K562 (cell line): ENCODE results near the gene SRSF6. TPM values are rescaled to one million over a fixed set of nuclear protein-coding genes. Genes with fewer than 3 reads are reported as not detected.
A peak's percentile ranks its signal among the peaks of the same experiment; 100 is the strongest.

Source experiments
- BHLHE40 ChIP-seq: IDR thresholded peaks from 2 replicates; pipeline ENCODE4 v1.6.1; 2011; ENCODE audit warnings: low read length, improper control_type of control experiment
- BRCA1 ChIP-seq, 2 experiments: fragments of 450-650 bp in 1 of 2; sonication (generic) in 1 of 2; formaldehyde crosslinking in 1 of 2; IDR thresholded peaks; 2 replicates each; pipeline versions ENCODE4 v1.5.0 to v1.6.1; 2017 to 2020; ENCODE audit warnings: mild to moderate bottlenecking in 1 of 2, missing genetic modification reagents in 1 of 2
- CHD2 ChIP-seq: IDR thresholded peaks from 2 replicates; pipeline ENCODE4 v1.6.1; 2011; ENCODE audit warnings: low read depth, low read length
- DACH1 ChIP-seq: fragments of 450-650 bp; IDR thresholded peaks from 2 replicates; pipeline ENCODE4 v1.6.1; 2018; ENCODE audit not compliant: partially characterized antibody
- ELF1 ChIP-seq: fragments of 200-800 bp; sonication (Bioruptor generic); IDR thresholded peaks from 2 replicates; pipeline ENCODE4 v1.6.1; 2016; ENCODE audit warnings: missing genetic modification characterization, missing compliant biosample characterization
- ERF ChIP-seq: fragments of 450-650 bp; formaldehyde crosslinking; IDR thresholded peaks from 2 replicates; pipeline ENCODE4 v1.4.0; 2020; ENCODE audit warnings: mild to moderate bottlenecking, mixed read lengths
- EWSR1 ChIP-seq: fragments of 450-650 bp; IDR thresholded peaks from 2 replicates; pipeline ENCODE4 v1.6.1; 2018; ENCODE audit warnings: borderline replicate concordance, mild to moderate bottlenecking, low read depth, moderate library complexity; ENCODE audit not compliant: partially characterized antibody
- FOXK2 ChIP-seq, 2 experiments: fragments of 450-650 bp; IDR thresholded peaks in 1 of 2; conservative IDR thresholded peaks in 1 of 2; 2 replicates each; pipeline ENCODE4 v1.6.1; 2016; ENCODE audit warnings: low read depth in 2 of 2, mild to moderate bottlenecking in 1 of 2
- HEY1 ChIP-seq: fragments of 250-450 bp; sonication (Bioruptor Pico); IDR thresholded peaks from 2 replicates; pipeline ENCODE4 v1.5.0; 2020; ENCODE audit warnings: mild to moderate bottlenecking, moderate library complexity, borderline replicate concordance
- HMGN3 ChIP-seq: IDR thresholded peaks from 2 replicates; pipeline ENCODE4 v1.6.1; 2011; ENCODE audit warnings: borderline replicate concordance, low read depth, mild to moderate bottlenecking, mixed read lengths, low read length; ENCODE audit not compliant: insufficient read length; ENCODE audit errors: extremely low read depth
- HNRNPLL ChIP-seq: fragments of 200-400 bp; formaldehyde crosslinking; IDR thresholded peaks from 2 replicates; pipeline ENCODE4 v1.6.1; 2017; ENCODE audit warnings: low read length, low read depth, mild to moderate bottlenecking; ENCODE audit not compliant: poor library complexity, severe bottlenecking
- OTX1 ChIP-seq: fragments of 450-650 bp; formaldehyde crosslinking; IDR thresholded peaks from 2 replicates; pipeline ENCODE4 v1.4.0; 2022; ENCODE audit warnings: mild to moderate bottlenecking
- POLR2AphosphoS5 ChIP-seq: IDR thresholded peaks from 2 replicates; pipeline ENCODE4 v1.6.1; 2011; ENCODE audit warnings: mild to moderate bottlenecking, low read depth, low read length, moderate library complexity; ENCODE audit not compliant: control insufficient read depth, insufficient read depth
- SRSF9 ChIP-seq: fragments of 200-400 bp; formaldehyde crosslinking; IDR thresholded peaks from 2 replicates; pipeline ENCODE4 v1.6.1; 2017; ENCODE audit warnings: low read depth, low read length, borderline replicate concordance
- ZNF311 ChIP-seq: fragments of 250-450 bp; sonication (Bioruptor Pico); IDR thresholded peaks from 2 replicates; pipeline ENCODE4 v1.4.0; 2020; ENCODE audit warnings: mild to moderate bottlenecking, moderate library complexity
- ZNF354B ChIP-seq: fragments of 250-450 bp; sonication (Bioruptor Pico); IDR thresholded peaks from 2 replicates; pipeline ENCODE4 v1.4.0; 2020
- ZNF699 ChIP-seq: fragments of 250-450 bp; sonication (Bioruptor Pico); IDR thresholded peaks from 2 replicates; pipeline ENCODE4 v1.8.0; 2021; ENCODE audit warnings: mild to moderate bottlenecking, moderate library complexity; ENCODE audit not compliant: insufficient replicate concordance
- ZNF766 ChIP-seq: fragments of 200-800 bp; sonication (Bioruptor generic); conservative IDR thresholded peaks from 2 replicates; pipeline ENCODE4 v1.6.1; 2016; ENCODE audit warnings: missing genetic modification characterization, missing compliant biosample characterization
- polyA plus RNA-seq, 8 experiments: library from polyadenylated mRNA; depleted of rRNA in 4 of 8; stranded (reverse) in 5 of 8; unstranded in 3 of 8; fragments of >200 nt; fragmentation: Nextera tagmentation in 2 of 8; fragmentation: Illumina TruSeq in 1 of 8; extraction: Ambion mirVana in 2 of 8; extraction: Trizol in 1 of 8; gene quantifications; 2 replicates each; pipeline versions ENCODE4 v1.2.1 to v1.2.3, GENCODE V29; 2011 to 2014; ENCODE audit warnings: inconsistent platforms in 1 of 8, missing spikeins in 1 of 8
- total RNA-seq, 7 experiments: library from RNA; depleted of rRNA in 6 of 7; stranded (reverse); fragments of >200 nt in 6 of 7; fragmentation: Illumina TruSeq in 2 of 7; extraction: Trizol in 2 of 7; gene quantifications; 2 replicates each; pipeline versions ENCODE4 v1.2.1 to v1.2.3, GENCODE V29; 2011 to 2021; ENCODE audit warnings: low replicate concordance in 1 of 7
- TF ChIP-seq, protein P1 (sequence below): fragments of 450-650 bp; IDR thresholded peaks from 2 replicates; pipeline ENCODE4 v1.7.1; 2018; ENCODE audit warnings: mild to moderate bottlenecking, low read depth; ENCODE audit not compliant: partially characterized antibody
- TF ChIP-seq, protein P2 (sequence below): sonication (generic); formaldehyde crosslinking; IDR thresholded peaks from 2 replicates; pipeline ENCODE4 v1.8.0; 2022; ENCODE audit warnings: missing genetic modification reagents, mild to moderate bottlenecking, moderate library complexity, borderline replicate concordance
- TF ChIP-seq, protein P3 (sequence below): sonication (generic); formaldehyde crosslinking; IDR thresholded peaks from 2 replicates; pipeline ENCODE4 v1.9.0; 2022; ENCODE audit warnings: mild to moderate bottlenecking, missing genetic modification reagents
- TF ChIP-seq, protein P4 (sequence below): fragments of 450-650 bp; IDR thresholded peaks from 2 replicates; pipeline ENCODE4 v1.6.1; 2016; ENCODE audit warnings: antibody characterized with exemption

SRSF6 gene
- total and polyA plus RNA-seq, 9 of the 15 experiments (the other 6 are each of a cell fraction or from before 2014, with no cell fraction given) = 52.4 to 165 (median 117) TPM

DNA sequence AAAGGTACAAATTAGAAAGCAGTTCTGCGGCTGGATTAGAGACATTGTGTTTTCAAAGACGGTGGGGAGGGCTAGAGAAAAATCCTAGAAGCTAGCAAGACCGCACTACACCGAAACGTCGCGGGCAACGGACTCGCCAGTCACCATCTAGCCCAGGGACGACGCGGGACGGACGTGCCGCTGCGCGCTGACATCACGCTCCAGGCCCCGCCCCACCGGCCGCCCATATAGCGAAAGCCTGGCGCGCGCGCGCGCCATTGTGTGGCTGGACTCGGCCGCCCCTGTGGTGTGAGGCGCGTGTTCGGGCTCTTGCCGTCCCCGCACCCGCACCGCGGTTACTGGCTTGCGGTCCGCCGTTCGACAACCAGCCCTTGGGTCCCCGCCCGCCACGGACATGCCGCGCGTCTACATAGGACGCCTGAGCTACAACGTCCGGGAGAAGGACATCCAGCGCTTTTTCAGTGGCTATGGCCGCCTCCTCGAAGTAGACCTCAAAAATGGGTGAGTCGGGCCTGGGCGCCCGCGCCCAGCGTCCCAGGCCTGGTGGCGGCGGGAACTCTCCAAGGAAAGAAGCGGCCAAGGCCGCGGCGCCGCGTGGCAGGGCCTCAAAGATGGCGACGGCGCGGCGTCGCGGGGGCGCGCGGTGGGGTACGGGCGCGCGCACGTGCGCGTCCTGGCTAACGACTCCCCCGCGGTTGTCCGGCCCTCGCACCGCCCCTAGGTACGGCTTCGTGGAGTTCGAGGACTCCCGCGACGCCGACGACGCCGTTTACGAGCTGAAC lies at the start of gene SRSF6 (continued):
- TF ChIP-seq, protein P1, sequence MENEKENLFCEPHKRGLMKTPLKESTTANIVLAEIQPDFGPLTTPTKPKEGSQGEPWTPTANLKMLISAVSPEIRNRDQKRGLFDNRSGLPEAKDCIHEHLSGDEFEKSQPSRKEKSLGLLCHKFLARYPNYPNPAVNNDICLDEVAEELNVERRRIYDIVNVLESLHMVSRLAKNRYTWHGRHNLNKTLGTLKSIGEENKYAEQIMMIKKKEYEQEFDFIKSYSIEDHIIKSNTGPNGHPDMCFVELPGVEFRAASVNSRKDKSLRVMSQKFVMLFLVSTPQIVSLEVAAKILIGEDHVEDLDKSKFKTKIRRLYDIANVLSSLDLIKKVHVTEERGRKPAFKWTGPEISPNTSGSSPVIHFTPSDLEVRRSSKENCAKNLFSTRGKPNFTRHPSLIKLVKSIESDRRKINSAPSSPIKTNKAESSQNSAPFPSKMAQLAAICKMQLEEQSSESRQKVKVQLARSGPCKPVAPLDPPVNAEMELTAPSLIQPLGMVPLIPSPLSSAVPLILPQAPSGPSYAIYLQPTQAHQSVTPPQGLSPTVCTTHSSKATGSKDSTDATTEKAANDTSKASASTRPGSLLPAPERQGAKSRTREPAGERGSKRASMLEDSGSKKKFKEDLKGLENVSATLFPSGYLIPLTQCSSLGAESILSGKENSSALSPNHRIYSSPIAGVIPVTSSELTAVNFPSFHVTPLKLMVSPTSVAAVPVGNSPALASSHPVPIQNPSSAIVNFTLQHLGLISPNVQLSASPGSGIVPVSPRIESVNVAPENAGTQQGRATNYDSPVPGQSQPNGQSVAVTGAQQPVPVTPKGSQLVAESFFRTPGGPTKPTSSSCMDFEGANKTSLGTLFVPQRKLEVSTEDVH = peak; percentile 72
- TF ChIP-seq BHLHE40 = peak; percentile 54
- TF ChIP-seq, protein P2, sequence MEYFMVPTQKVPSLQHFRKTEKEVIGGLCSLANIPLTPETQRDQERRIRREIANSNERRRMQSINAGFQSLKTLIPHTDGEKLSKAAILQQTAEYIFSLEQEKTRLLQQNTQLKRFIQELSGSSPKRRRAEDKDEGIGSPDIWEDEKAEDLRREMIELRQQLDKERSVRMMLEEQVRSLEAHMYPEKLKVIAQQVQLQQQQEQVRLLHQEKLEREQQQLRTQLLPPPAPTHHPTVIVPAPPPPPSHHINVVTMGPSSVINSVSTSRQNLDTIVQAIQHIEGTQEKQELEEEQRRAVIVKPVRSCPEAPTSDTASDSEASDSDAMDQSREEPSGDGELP = peak; percentile 80
- TF ChIP-seq ZNF354B (CRISPR knock-in tag) = no peak
- TF ChIP-seq, protein P3, sequence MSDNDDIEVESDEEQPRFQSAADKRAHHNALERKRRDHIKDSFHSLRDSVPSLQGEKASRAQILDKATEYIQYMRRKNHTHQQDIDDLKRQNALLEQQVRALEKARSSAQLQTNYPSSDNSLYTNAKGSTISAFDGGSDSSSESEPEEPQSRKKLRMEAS (CRISPR knock-in tag) = peak; percentile 97
- 0 out of 2 replicates have a peak, but pooled peaks have one; percentile 9 for TF ChIP-seq CHD2
- TF ChIP-seq ZNF766 = peak; percentile 98
- TF ChIP-seq, protein P4, sequence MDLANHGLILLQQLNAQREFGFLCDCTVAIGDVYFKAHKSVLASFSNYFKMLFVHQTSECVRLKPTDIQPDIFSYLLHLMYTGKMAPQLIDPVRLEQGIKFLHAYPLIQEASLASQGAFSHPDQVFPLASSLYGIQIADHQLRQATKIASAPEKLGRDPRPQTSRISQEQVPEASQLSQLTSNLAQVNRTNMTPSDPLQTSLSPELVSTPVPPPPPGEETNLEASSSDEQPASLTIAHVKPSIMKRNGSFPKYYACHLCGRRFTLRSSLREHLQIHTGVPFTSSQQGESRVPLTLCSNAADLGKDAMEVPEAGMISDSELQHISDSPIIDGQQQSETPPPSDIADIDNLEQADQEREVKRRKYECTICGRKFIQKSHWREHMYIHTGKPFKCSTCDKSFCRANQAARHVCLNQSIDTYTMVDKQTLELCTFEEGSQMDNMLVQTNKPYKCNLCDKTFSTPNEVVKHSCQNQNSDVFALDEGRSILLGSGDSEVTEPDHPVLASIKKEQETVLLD = peak; percentile 83
- no peak for TF ChIP-seq ZNF699 (CRISPR knock-in tag)
- TF ChIP-seq BRCA1 (IDR thresholded peaks at IDR 0.05) = no peak
- TF ChIP-seq BRCA1 (CRISPR knock-in tag; IDR thresholded peaks at IDR 0.05) = peak; percentile 79; the same call in 1 of the 2 replicates
- TF ChIP-seq EWSR1 = no peak
- peak; percentile 82 for TF ChIP-seq ZNF311
- 0 out of 2 replicates have a peak, but pooled peaks have one; percentile 61 for TF ChIP-seq ELF1 (tag)
- TF ChIP-seq HNRNPLL = peak; percentile 63
- peak in 1 of 2 experiments; percentile 15; a peak in 1 of 4 replicates for TF ChIP-seq FOXK2 (conservative IDR thresholded peaks at IDR 0.05 in 1 of 2, IDR thresholded peaks at IDR 0.05 in 1 of 2; ENCODE audit: low read depth in 2 of 2)
- peak; percentile 73; the same call in 1 of the 2 replicates for TF ChIP-seq ERF
- no peak for TF ChIP-seq DACH1
- no peak for TF ChIP-seq SRSF9
- TF ChIP-seq HEY1 = no peak
- peak; percentile 92 for TF ChIP-seq OTX1 (CRISPR knock-in tag)
- peak; percentile 95; the same call in 1 of the 2 replicates for TF ChIP-seq POLR2AphosphoS5
- TF ChIP-seq HMGN3 = peak; percentile 70
